OCI-LY1 (cell line): ENCODE data around the gene RALGAPB.

Experiments
- H2AFZ ChIP-seq: fragments of 200-600 bp; sonication (generic), shearing (Covaris generic); 2 replicates; pipeline ENCODE4 v1.6.0; 2014; ENCODE audit warnings: antibody characterized with exemption, mild to moderate bottlenecking, low read length
- H3F3A ChIP-seq: fragments of 200-600 bp; sonication (generic), shearing (Covaris generic); 2 replicates; pipeline ENCODE4 v1.6.0; 2014; ENCODE audit warnings: mild to moderate bottlenecking, antibody characterized with exemption, low read length, moderate library complexity; ENCODE audit not compliant: insufficient read depth
- H3K27ac ChIP-seq: fragments of 200-600 bp; sonication (generic); 2 replicates; pipeline ENCODE4 v1.5.1; 2014; ENCODE audit warnings: low read length, mixed run types, mild to moderate bottlenecking, low read depth; ENCODE audit not compliant: poor library complexity, severe bottlenecking
- H3K27me3 ChIP-seq: fragments of 200-600 bp; sonication (generic); 2 replicates; pipeline ENCODE4 v1.6.0; 2014; ENCODE audit warnings: antibody characterized with exemption, mild to moderate bottlenecking, low read length, moderate library complexity; ENCODE audit not compliant: insufficient read depth
- H3K36me3 ChIP-seq: fragments of 200-600 bp; sonication (generic); 2 replicates; pipeline ENCODE4 v1.6.1; 2014; ENCODE audit warnings: mild to moderate bottlenecking, antibody characterized with exemption, low read length, moderate library complexity, mixed read lengths; ENCODE audit not compliant: insufficient read depth
- H3K4me1 ChIP-seq: fragments of 200-600 bp; sonication (generic); 2 replicates; pipeline ENCODE4 v1.5.1; 2014; ENCODE audit warnings: mild to moderate bottlenecking, low read length, moderate library complexity; ENCODE audit not compliant: insufficient read depth, severe bottlenecking
- H3K4me2 ChIP-seq: fragments of 200-600 bp; sonication (generic), shearing (Covaris generic); 2 replicates; pipeline ENCODE4 v1.6.1; 2014; ENCODE audit warnings: low read length
- H3K4me3 ChIP-seq: fragments of 200-600 bp; sonication (generic); 2 replicates; pipeline ENCODE4 v1.5.1; 2014; ENCODE audit warnings: low read length, low read depth, mild to moderate bottlenecking, mixed read lengths; ENCODE audit not compliant: poor library complexity, severe bottlenecking
- H3K79me2 ChIP-seq: fragments of 200-600 bp; shearing (Covaris generic); 2 replicates; pipeline ENCODE4 v1.6.1; 2016; ENCODE audit warnings: mixed run types, low read length, mixed read lengths; ENCODE audit not compliant: insufficient read depth
- H3K9ac ChIP-seq: fragments of 200-600 bp; sonication (generic), shearing (Covaris generic); 2 replicates; pipeline ENCODE4 v1.6.1; 2014; ENCODE audit warnings: mild to moderate bottlenecking, low read length, mixed read lengths
- H3K9me2 ChIP-seq: fragments of 200-600 bp; sonication (generic), shearing (Covaris generic); 2 replicates; pipeline ENCODE4 v1.6.1; 2014; ENCODE audit warnings: low read depth, mild to moderate bottlenecking, low read length, mixed read lengths
- H3K9me3 ChIP-seq: fragments of 200-600 bp; shearing (Covaris generic); 2 replicates; pipeline ENCODE4 v1.6.1; 2014; ENCODE audit warnings: low read length, mixed read lengths
- H4K20me1 ChIP-seq: fragments of 200-600 bp; sonication (generic), shearing (Covaris generic); 2 replicates; pipeline ENCODE4 v1.6.0; 2016; ENCODE audit warnings: mild to moderate bottlenecking, low read length; ENCODE audit not compliant: insufficient read depth
- EZH2 ChIP-seq: fragments of 200-600 bp; sonication (generic), shearing (Covaris generic); IDR thresholded peaks from 2 replicates; pipeline ENCODE4 v1.8.0; 2017; ENCODE audit warnings: borderline replicate concordance, mixed run types, mild to moderate bottlenecking, antibody characterized with exemption, low read length, moderate library complexity, mixed read lengths
- TF ChIP-seq, protein P1 (sequence below): fragments of 200-600 bp; sonication (generic), shearing (Covaris generic); IDR thresholded peaks from 2 replicates; pipeline ENCODE4 v1.5.1; 2017; ENCODE audit warnings: mild to moderate bottlenecking, antibody characterized with exemption, low read length, moderate library complexity, mixed read lengths

The RALGAPB gene

DNA sequence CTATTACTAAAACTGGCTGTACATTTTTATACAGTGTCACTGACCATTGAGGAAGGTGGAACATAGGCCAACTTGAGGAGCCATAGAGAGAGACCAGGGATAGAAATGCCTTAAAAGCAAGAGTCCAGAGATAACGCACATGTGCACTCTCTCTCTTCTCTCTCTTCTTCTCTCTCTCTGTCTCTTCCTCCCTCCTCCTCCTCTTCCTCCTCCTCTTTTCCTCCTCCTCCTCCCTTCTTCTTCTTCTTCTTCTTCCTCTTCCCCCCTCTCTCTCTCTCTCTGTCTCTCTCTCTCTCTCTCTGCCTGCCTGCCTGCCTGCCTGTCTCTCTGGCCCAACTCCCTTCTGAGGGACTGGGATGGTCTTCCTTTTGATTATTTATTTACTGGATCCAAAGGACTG lies 92.0 kb downstream of the RALGAPB start:
- H3F3A ChIP-seq: no peaks in the 10 kb centered on the region
- H3K4me1 ChIP-seq: no peaks in the 10 kb centered on the region
- no peaks in the 10 kb centered on the region for H3K9me2 ChIP-seq
- H3K4me2 ChIP-seq: no peak overlapping the region
- H3K9ac ChIP-seq: no peak overlapping the region
- H3K27me3 ChIP-seq: no peaks in the 10 kb centered on the region
- H3K79me2 ChIP-seq: no peaks in the 10 kb centered on the region
- H3K4me3 ChIP-seq: no peak overlapping the region
- H4K20me1 ChIP-seq: no peaks in the 10 kb centered on the region
- TF ChIP-seq EZH2: no peak
- TF ChIP-seq, protein P1, sequence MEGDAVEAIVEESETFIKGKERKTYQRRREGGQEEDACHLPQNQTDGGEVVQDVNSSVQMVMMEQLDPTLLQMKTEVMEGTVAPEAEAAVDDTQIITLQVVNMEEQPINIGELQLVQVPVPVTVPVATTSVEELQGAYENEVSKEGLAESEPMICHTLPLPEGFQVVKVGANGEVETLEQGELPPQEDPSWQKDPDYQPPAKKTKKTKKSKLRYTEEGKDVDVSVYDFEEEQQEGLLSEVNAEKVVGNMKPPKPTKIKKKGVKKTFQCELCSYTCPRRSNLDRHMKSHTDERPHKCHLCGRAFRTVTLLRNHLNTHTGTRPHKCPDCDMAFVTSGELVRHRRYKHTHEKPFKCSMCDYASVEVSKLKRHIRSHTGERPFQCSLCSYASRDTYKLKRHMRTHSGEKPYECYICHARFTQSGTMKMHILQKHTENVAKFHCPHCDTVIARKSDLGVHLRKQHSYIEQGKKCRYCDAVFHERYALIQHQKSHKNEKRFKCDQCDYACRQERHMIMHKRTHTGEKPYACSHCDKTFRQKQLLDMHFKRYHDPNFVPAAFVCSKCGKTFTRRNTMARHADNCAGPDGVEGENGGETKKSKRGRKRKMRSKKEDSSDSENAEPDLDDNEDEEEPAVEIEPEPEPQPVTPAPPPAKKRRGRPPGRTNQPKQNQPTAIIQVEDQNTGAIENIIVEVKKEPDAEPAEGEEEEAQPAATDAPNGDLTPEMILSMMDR: no peak
- peaks cover 53% of the 10 kb centered on the region for H3K36me3 ChIP-seq
- H3K9me3 ChIP-seq: no peaks in the 10 kb centered on the region
- no peak overlapping the region for H3K27ac ChIP-seq
- no peak overlapping the region for H2AFZ ChIP-seq

DNA sequence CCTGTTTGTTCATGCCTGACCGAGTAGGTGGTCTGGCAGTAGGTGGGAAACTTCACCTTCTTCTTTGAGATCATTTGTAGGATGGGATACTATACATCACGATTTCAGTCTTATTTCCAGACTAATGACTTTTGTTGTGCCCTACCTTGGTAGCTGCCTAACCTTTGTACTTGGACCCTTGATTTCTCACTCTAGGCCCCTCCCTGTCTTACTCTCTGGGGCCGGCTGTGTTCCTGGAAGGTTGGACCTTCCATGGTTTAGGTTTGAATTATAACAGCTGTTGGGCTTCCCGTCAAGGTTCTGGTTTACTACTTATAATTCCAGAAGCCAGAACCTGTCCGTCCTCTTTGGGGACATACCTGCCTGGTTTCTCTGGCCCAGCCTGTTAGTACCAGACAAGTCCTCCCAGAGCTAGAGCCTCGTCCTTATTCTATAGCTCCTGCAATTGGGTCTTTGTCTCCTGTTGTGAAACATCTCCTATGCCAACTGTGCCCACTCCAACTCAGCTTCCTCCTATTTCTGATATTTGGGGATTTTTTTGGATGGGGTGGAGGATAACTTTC lies 93.5 kb downstream of the RALGAPB start:
- Histone ChIP-seq H3K9me3 (no peaks in the 10 kb centered on the region), H3K27me3 (no peaks in the 10 kb centered on the region), H2AFZ (no peak overlapping the region), H3K36me3 (peaks cover 58% of the 10 kb centered on the region; the same call in 1 of the 2 replicates), H3K4me3 (no peak overlapping the region), H3K9ac (no peak overlapping the region), H4K20me1 (no peaks in the 10 kb centered on the region), H3F3A (no peaks in the 10 kb centered on the region), H3K27ac (no peak overlapping the region), H3K9me2 (no peaks in the 10 kb centered on the region), H3K4me2 (no peak overlapping the region), H3K4me1 (no peaks in the 10 kb centered on the region), H3K79me2 (no peaks in the 10 kb centered on the region)
- TF ChIP-seq EZH2: no peak
- TF ChIP-seq, protein P1: no peak

DNA sequence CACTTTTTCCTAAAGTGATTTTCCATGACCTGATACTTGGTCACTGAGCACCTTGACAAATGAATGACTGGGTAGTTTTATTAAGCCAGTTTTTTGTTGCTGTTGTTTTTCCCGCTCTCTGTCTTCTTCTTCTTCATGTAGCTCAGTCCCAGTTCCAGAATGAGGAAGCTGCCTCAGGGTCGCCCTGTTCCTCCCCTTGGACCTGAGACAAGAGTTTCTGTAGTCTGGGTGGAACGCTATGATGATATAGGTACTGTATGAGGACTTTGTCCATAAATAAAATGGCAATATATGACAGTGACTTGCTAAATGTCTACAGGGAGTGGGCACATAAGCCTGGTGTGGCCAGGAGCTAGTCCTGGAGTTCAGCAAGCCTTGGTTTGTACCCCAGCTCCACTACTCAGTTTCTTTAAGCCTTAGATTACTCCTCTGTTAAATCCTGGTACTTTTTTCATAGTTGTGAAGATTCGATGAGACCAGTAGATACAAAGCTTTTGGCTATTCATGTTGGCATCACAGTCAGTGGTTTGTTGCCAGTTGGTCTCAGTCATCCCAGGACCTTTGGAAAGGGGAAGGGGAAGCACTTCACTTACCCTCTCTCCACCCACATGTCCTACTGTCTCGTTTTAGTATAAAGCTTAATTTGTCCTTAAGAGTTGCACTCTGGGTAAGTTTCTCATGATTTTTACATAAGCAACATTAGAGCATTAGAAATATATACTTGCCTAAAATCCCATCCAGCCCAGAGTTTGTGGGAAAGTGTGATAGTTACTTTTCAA lies 97.3 kb downstream of the RALGAPB start:
- peaks cover 65% of the 10 kb centered on the region; the same call in 1 of the 2 replicates for H3K36me3 ChIP-seq
- no peaks in the 10 kb centered on the region for H3K4me1 ChIP-seq
- H3K9ac ChIP-seq: no peak overlapping the region

More for the DNA sequence above, 97.3 kb downstream of the RALGAPB start:
- Histone ChIP-seq H3K27me3 (no peaks in the 10 kb centered on the region), H3K9me3 (no peaks in the 10 kb centered on the region), H2AFZ (no peak overlapping the region), H4K20me1 (no peaks in the 10 kb centered on the region), H3K79me2 (no peaks in the 10 kb centered on the region), H3K4me2 (no peak overlapping the region), H3K9me2 (no peaks in the 10 kb centered on the region), H3F3A (no peaks in the 10 kb centered on the region), H3K4me3 (no peak overlapping the region), H3K27ac (no peak overlapping the region)
- TF ChIP-seq, protein P1: no peak
- no peak for TF ChIP-seq EZH2
